Kidney epithelial cell (primary cell): Measurements from ENCODE around the gene TEF. TPM values are rescaled to one million over a fixed set of nuclear protein-coding genes. Genes with fewer than 3 reads are reported as not detected.

ENCODE experiments used
- DNase-seq: peaks from one replicate; pipeline ENCODE4 v3.0.0-alpha.2; 2010; ENCODE audit warnings: low read depth
- H3K27me3 ChIP-seq: 2 replicates; pipeline ENCODE4 v1.6.0; 2011; ENCODE audit warnings: low read length; ENCODE audit not compliant: control insufficient read depth, insufficient read depth
- H3K36me3 ChIP-seq: 2 replicates; pipeline ENCODE4 v1.5.1; 2011; ENCODE audit warnings: low read length; ENCODE audit not compliant: control insufficient read depth, insufficient read depth
- H3K4me3 ChIP-seq: 2 replicates; pipeline ENCODE4 v1.5.1; 2011; ENCODE audit warnings: low read depth, mild to moderate bottlenecking, control low read depth, low read length
- CTCF ChIP-seq: IDR thresholded peaks from 2 replicates; pipeline ENCODE4 v1.5.1; 2011; ENCODE audit warnings: mild to moderate bottlenecking, moderate library complexity, low read length, control low read depth, inconsistent platforms; ENCODE audit not compliant: insufficient read depth, poor library complexity, severe bottlenecking
- total RNA-seq: library from RNA; depleted of rRNA; stranded (reverse); fragments of >200 nt; gene quantifications from 2 replicates; pipeline ENCODE4 v1.2.3, GENCODE V29; 2015

The TEF gene
- total RNA-seq, 1 donor from 2014 or later = 4.0 TPM

GRCh38 chr22:41382098-41382578, 396 bp downstream of the TEF start:
- H3K27me3 ChIP-seq = no peaks in the 10 kb centered on the region
- no peak for DNase-seq
- peak overlapping the region; percentile 78 for H3K4me3 ChIP-seq
- no peak for TF ChIP-seq CTCF
- H3K36me3 ChIP-seq = no peaks in the 10 kb centered on the region

- no peak for DNase-seq
- Histone ChIP-seq H3K36me3 (no peaks in the 10 kb centered on the region), H3K27me3 (no peaks in the 10 kb centered on the region), H3K4me3 (peak overlapping the region; percentile 78)
- TF ChIP-seq CTCF = no peak
These were observed 868 bp downstream of the TEF start for GRCh38 chr22:41382610-41383009.

GRCh38 chr22:41383085-41383484, 1.3 kb downstream of the TEF start:
- H3K36me3 ChIP-seq = no peaks in the 10 kb centered on the region
- no peak overlapping the region for H3K4me3 ChIP-seq
- no peak for DNase-seq
- no peak for TF ChIP-seq CTCF
- no peaks in the 10 kb centered on the region for H3K27me3 ChIP-seq

GRCh38 chr22:41384128-41384527, 2.4 kb downstream of the TEF start:
- no peak for TF ChIP-seq CTCF
- no peaks in the 10 kb centered on the region for H3K36me3 ChIP-seq
- no peak overlapping the region for H3K4me3 ChIP-seq
- no peak for DNase-seq
- no peaks in the 10 kb centered on the region for H3K27me3 ChIP-seq

GRCh38 chr22:41387341-41387740, 5.6 kb downstream of the TEF start:
- TF ChIP-seq CTCF = no peak
- H3K36me3 ChIP-seq = no peaks in the 10 kb centered on the region
- H3K27me3 ChIP-seq = no peaks in the 10 kb centered on the region
- no peak for DNase-seq
- no peak overlapping the region for H3K4me3 ChIP-seq

GRCh38 chr22:41394012-41394356, 12.2 kb downstream of the TEF start:
- H3K27me3 ChIP-seq = no peaks in the 10 kb centered on the region
- TF ChIP-seq CTCF = no peak
- no peak for DNase-seq
- no peaks in the 10 kb centered on the region for H3K36me3 ChIP-seq
- no peak overlapping the region for H3K4me3 ChIP-seq
